Upper lobe of left lung (tissue), 4 donors: ENCODE results near the gene MCMBP.

ENCODE experiments used
- EP300 ChIP-seq, 4 donors: sonication (generic); formaldehyde crosslinking; IDR thresholded peaks; one replicate each; pipeline ENCODE4 v1.5.1; 2017; ENCODE audit warnings: antibody characterized with exemption in 4 of 4, control low read depth in 2 of 4
- POLR2A ChIP-seq, 4 donors: fragments of 450-650 bp; IDR thresholded peaks; one replicate each; pipeline ENCODE4 v1.5.1; 2016 to 2017; ENCODE audit warnings: antibody characterized with exemption in 4 of 4, mild to moderate bottlenecking in 2 of 4

GRCh38 chr10:119807960-119808697 is 64.5 kb downstream of the MCMBP start:
- TF ChIP-seq POLR2A (IDR thresholded peaks at IDR 0.05) (no peak), EP300 (IDR thresholded peaks at IDR 0.05) (no peak)
